Thymus (tissue), 11 donors: Measurements from ENCODE around the gene KPNA4. TPM values are rescaled to one million over a fixed set of nuclear protein-coding genes. Genes with fewer than 3 reads are reported as not detected.
"Not testable (repeated sequence)": the region's sequence is repeated elsewhere in the genome, so short reads cannot be mapped to it uniquely, and the experiment has no call there.

Source experiments
- DNase-seq, 9 donors: peaks; one replicate each; pipeline ENCODE4 v3.0.0-alpha.2; 2013; ENCODE audit warnings: low spot score in 9 of 9, low read depth in 6 of 9, missing footprints in 1 of 9
- H3K27ac ChIP-seq, 2 donors: one replicate each; pipeline ENCODE4 v1.5.1; 2013; ENCODE audit warnings: control low read depth in 1 of 2, low read depth in 1 of 2, low read length in 1 of 2, mild to moderate bottlenecking in 1 of 2, moderate library complexity in 1 of 2
- H3K27me3 ChIP-seq, 2 donors: one replicate each; pipeline ENCODE4 v1.5.1; 2013; ENCODE audit warnings: low read length in 1 of 2; ENCODE audit not compliant: control insufficient read depth in 2 of 2, insufficient read depth in 1 of 2
- H3K36me3 ChIP-seq, 2 donors: one replicate each; pipeline ENCODE4 v1.5.1; 2013; ENCODE audit warnings: low read length in 1 of 2, mild to moderate bottlenecking in 1 of 2, moderate library complexity in 1 of 2; ENCODE audit not compliant: control insufficient read depth in 2 of 2, insufficient read depth in 2 of 2
- H3K4me1 ChIP-seq, 2 donors: one replicate each; pipeline ENCODE4 v1.5.1; 2013; ENCODE audit warnings: low read length in 2 of 2; ENCODE audit not compliant: control insufficient read depth in 2 of 2, insufficient read depth in 2 of 2
- H3K4me3 ChIP-seq, 2 donors: one replicate each; pipeline ENCODE4 v1.5.1; 2013; ENCODE audit warnings: low read length in 2 of 2, control low read depth in 1 of 2, mild to moderate bottlenecking in 1 of 2
- H3K9me3 ChIP-seq, 2 donors: one replicate each; pipeline ENCODE4 v1.5.1; 2013; ENCODE audit warnings: low read length in 1 of 2, mild to moderate bottlenecking in 1 of 2; ENCODE audit not compliant: control insufficient read depth in 2 of 2, insufficient read depth in 1 of 2
- WGBS: extraction: QIAGEN DNeasy Blood & Tissue Kit; methylation state at CpG from one replicate; pipeline ENCODE4 v1.1.7; 2013; 5-methylcytosine and 5-hydroxymethylcytosine counted together
- polyA plus RNA-seq: library from polyadenylated mRNA; stranded (reverse); fragments of 200-250 nt; gene quantifications from one replicate; pipeline ENCODE4 v1.2.3, GENCODE V29; 2013
- total RNA-seq: library from RNA; stranded (reverse); fragments of 120-200 nt; gene quantifications from one replicate; pipeline ENCODE4 v1.2.4, GENCODE V29; 2013
- donor health status: healthy.

Gene KPNA4
- total and polyA plus RNA-seq, 2 donors = 22.9 to 26.0 TPM

GRCh38 chr3:160544844-160545503 lies 20.4 kb downstream of the KPNA4 start:
- no peak for DNase-seq
- 87% methylated on average over 2 of the region's 2 CpGs for WGBS
- Histone ChIP-seq H3K27ac (no peak overlapping the region), H3K27me3 (no peaks in the 10 kb centered on the region), H3K36me3 (no peaks in the 10 kb centered on the region), H3K4me3 (no peak overlapping the region), H3K9me3 (no peaks in the 10 kb centered on the region), H3K4me1 (no peaks in the 10 kb centered on the region)

- no peak for DNase-seq
- H3K27me3 ChIP-seq = no peaks in the 10 kb centered on the region
- no peaks in the 10 kb centered on the region for H3K36me3 ChIP-seq
- no peaks in the 10 kb centered on the region for H3K4me1 ChIP-seq
- H3K27ac ChIP-seq = no peak overlapping the region
- 98% methylated on average over 2 of the region's 2 CpGs for WGBS
- H3K4me3 ChIP-seq = no peak overlapping the region
- no peaks in the 10 kb centered on the region for H3K9me3 ChIP-seq
Measured at GRCh38 chr3:160540551-160540950, 24.8 kb downstream of the KPNA4 start.

GRCh38 chr3:160538895-160539294 lies 26.5 kb downstream of the KPNA4 start:
- Histone ChIP-seq H3K9me3 (no peaks in the 10 kb centered on the region), H3K27ac (no peak overlapping the region), H3K4me3 (no peak overlapping the region), H3K36me3 (peaks cover 3% of the 10 kb centered on the region in 2 donors), H3K4me1 (no peaks in the 10 kb centered on the region), H3K27me3 (no peaks in the 10 kb centered on the region)
- no peak for DNase-seq

GRCh38 chr3:160537729-160538128 lies 27.6 kb downstream of the KPNA4 start:
- peaks cover 3 to 7% of the 10 kb centered on the region in 2 donors for H3K36me3 ChIP-seq
- H3K4me3 ChIP-seq = no peak overlapping the region
- DNase-seq = no peak
- no peaks in the 10 kb centered on the region for H3K27me3 ChIP-seq
- WGBS = 94% methylated on average over 1 of the region's 1 CpG
- H3K9me3 ChIP-seq = no peaks in the 10 kb centered on the region
- H3K27ac ChIP-seq = no peak overlapping the region
- no peaks in the 10 kb centered on the region for H3K4me1 ChIP-seq

- DNase-seq = no peak
- Histone ChIP-seq H3K27ac (no peak overlapping the region), H3K27me3 (no peaks in the 10 kb centered on the region), H3K36me3 (peaks cover 13 to 38% of the 10 kb centered on the region in 2 donors), H3K9me3 (no peaks in the 10 kb centered on the region), H3K4me3 (no peak overlapping the region), H3K4me1 (no peaks in the 10 kb centered on the region)
Measured at GRCh38 chr3:160532371-160532770, 33.0 kb downstream of the KPNA4 start.

GRCh38 chr3:160531311-160531710 lies 34.1 kb downstream of the KPNA4 start:
- Histone ChIP-seq H3K27me3 (no peaks in the 10 kb centered on the region), H3K9me3 (no peaks in the 10 kb centered on the region), H3K4me3 (no peak overlapping the region), H3K4me1 (no peaks in the 10 kb centered on the region), H3K27ac (no peak overlapping the region), H3K36me3 (peaks cover 16 to 48% of the 10 kb centered on the region in 2 donors)
- WGBS = 99% methylated on average over 1 of the region's 1 CpG
- DNase-seq = no peak

GRCh38 chr3:160516391-160516790 lies 49.0 kb downstream of the KPNA4 start:
- WGBS = 95% methylated on average over 2 of the region's 2 CpGs
- H3K36me3 ChIP-seq = peaks cover 18 to 63% of the 10 kb centered on the region in 2 donors
- not testable (repeated sequence) for H3K27ac ChIP-seq, H3K9me3 ChIP-seq, H3K27me3 ChIP-seq, DNase-seq, H3K4me3 ChIP-seq, H3K4me1 ChIP-seq

- H3K36me3 ChIP-seq = peaks cover 17 to 35% of the 10 kb centered on the region in 2 donors
- no peaks in the 10 kb centered on the region for H3K4me1 ChIP-seq
- no peaks in the 10 kb centered on the region for H3K27me3 ChIP-seq
- no peak for DNase-seq
- H3K27ac ChIP-seq = no peak overlapping the region
- H3K4me3 ChIP-seq = no peak overlapping the region
- WGBS = 97% methylated on average over 3 of the region's 3 CpGs
- no peaks in the 10 kb centered on the region for H3K9me3 ChIP-seq
Measured at GRCh38 chr3:160501325-160501724, 64.0 kb downstream of the KPNA4 start.

- Histone ChIP-seq H3K36me3 (peaks cover 11 to 27% of the 10 kb centered on the region in 2 donors), H3K27me3 (no peaks in the 10 kb centered on the region), H3K4me1 (no peaks in the 10 kb centered on the region), H3K4me3 (no peak overlapping the region), H3K27ac (no peak overlapping the region), H3K9me3 (no peaks in the 10 kb centered on the region)
- WGBS = 97% methylated on average over 1 of the region's 1 CpG
- no peak for DNase-seq
Measured at GRCh38 chr3:160498202-160498601, 67.2 kb downstream of the KPNA4 start.
